A673 (cell line): Measurements from ENCODE around the gene MALT1. TPM values are rescaled to one million over a fixed set of nuclear protein-coding genes. Genes with fewer than 3 reads are reported as not detected.

Experiments
- BruUV-seq: library from RNA; stranded (reverse); fragments of 400-500 nt; replicated peaks from 2 replicates; lab custom pipeline; 2021; lab: Mats Ljungman, UMichigan
- CTCF ChIA-PET: fragments of 300-600 bp; sonication (Branson Sonifier 250); formaldehyde crosslinking; loops from one replicate; lab custom pipeline; 2022; ENCODE audit warnings: antibody characterized with exemption; lab: Charles Lee
- POLR2A ChIA-PET: fragments of 300-600 bp; sonication (Branson Sonifier 250); formaldehyde crosslinking; loops from one replicate; lab custom pipeline; 2022; ENCODE audit warnings: antibody characterized with exemption; ENCODE audit not compliant: low non-redundant PET; lab: Charles Lee
- DNase-seq: peaks from one replicate; pipeline ENCODE4 v3.0.0-alpha.2; 2015; ENCODE audit warnings: low spot score
- H3K27ac ChIP-seq: fragments of 200-600 bp; sonication (generic); 2 replicates; pipeline ENCODE4 v1.5.1; 2016; ENCODE audit warnings: mixed run types, low read depth, mild to moderate bottlenecking, mixed read lengths, antibody characterized with exemption, low read length; ENCODE audit not compliant: poor library complexity, severe bottlenecking
- H3K27me3 ChIP-seq: fragments of 200-600 bp; sonication (generic); replicated peaks from 2 replicates; pipeline ENCODE4 v1.6.1; 2017; ENCODE audit warnings: mixed run types, low read depth, mild to moderate bottlenecking, mixed read lengths, antibody characterized with exemption, low read length; ENCODE audit not compliant: insufficient read depth, poor library complexity
- H3K36me3 ChIP-seq: fragments of 200-600 bp; sonication (generic); 2 replicates; pipeline ENCODE4 v1.6.1; 2016; ENCODE audit warnings: mixed run types, mild to moderate bottlenecking, mixed read lengths, antibody characterized with exemption, low read length; ENCODE audit not compliant: insufficient read depth, poor library complexity, severe bottlenecking
- H3K4me1 ChIP-seq: fragments of 200-600 bp; sonication (generic); 2 replicates; pipeline ENCODE4 v1.6.1; 2017; ENCODE audit warnings: mixed run types, mild to moderate bottlenecking, mixed read lengths, antibody characterized with exemption, low read length; ENCODE audit not compliant: insufficient read depth, poor library complexity, severe bottlenecking
- H3K4me3 ChIP-seq: fragments of 200-600 bp; sonication (generic); 2 replicates; pipeline ENCODE4 v1.5.1; 2016; ENCODE audit warnings: low read depth, mixed run types, mild to moderate bottlenecking, mixed read lengths, low read length; ENCODE audit not compliant: poor library complexity, severe bottlenecking
- H3K9me3 ChIP-seq: fragments of 200-600 bp; sonication (generic); 2 replicates; pipeline ENCODE4 v1.6.1; 2016; ENCODE audit warnings: mixed run types, low read depth, mild to moderate bottlenecking, mixed read lengths, antibody characterized with exemption, low read length; ENCODE audit not compliant: poor library complexity, severe bottlenecking
- EZH2 ChIP-seq: fragments of 200-600 bp; sonication (generic); IDR thresholded peaks from 2 replicates; pipeline ENCODE4 v1.6.1; 2017; ENCODE audit warnings: borderline replicate concordance, low read depth, mild to moderate bottlenecking, mixed read lengths, antibody characterized with exemption, low read length; ENCODE audit not compliant: poor library complexity, severe bottlenecking
- intact Hi-C: fragments of 100-400 bp; cut with micrococcal nuclease; formaldehyde crosslinking; loops from one replicate; pipeline ENCODE4 v1.10.0; 2022; ENCODE audit not compliant: unreplicated experiment
- total RNA-seq: library from RNA; stranded (reverse); gene quantifications from 2 replicates; pipeline ENCODE4 v1.2.3, GENCODE V29; 2021
- TF ChIP-seq, protein P1 (sequence below): fragments of 300-800, 200-600 bp; sonication (generic); conservative IDR thresholded peaks from 2 replicates; pipeline ENCODE4 v1.5.1; 2017; ENCODE audit warnings: low read depth, mild to moderate bottlenecking, antibody characterized with exemption, low read length, moderate library complexity, mixed read lengths

MALT1 gene
- total RNA-seq, 1 experiment from 2014 or later: 23.0 TPM

DNA sequence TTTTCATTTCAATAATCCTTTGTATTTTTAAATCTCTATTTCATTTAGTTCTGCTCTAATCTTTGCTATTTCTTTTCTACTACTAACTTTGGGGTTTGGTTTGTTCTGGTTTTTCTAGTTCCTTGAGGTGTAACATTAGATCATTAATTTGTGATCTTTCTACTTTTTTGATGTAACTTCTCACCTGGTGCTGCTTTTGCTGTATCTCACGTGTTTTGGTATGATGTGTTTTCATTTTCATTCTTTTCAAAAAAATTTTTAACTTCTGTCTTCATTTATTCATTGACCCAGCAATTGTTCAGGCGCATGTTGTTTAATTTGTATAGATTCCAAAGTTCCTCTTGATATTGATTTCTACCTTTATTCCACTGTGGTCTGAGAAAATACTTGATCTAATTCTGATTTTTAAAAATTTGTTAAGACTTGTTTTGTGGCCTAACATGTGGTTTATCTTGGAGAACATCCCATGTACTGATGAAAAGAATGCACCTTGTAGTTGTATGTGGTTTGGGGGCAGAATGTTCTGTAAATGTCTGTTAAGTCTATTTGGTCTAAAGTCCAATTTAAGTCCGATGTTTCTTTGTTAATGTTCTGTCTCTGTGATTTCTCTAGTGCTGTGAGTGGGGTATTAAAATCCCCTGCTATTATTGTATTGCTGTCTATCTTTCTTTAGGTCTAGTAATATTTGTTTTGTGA, 17.3 kb upstream of the MALT1 start:
- ChIA-PET CTCF (no interaction called here), POLR2A (no interaction called here)
- intact Hi-C loops: no loop called here
- no TSS peak for BruUV-seq
- DNase-seq: no peak
- Histone ChIP-seq H3K27ac (no peak overlapping the region), H3K4me3 (no peak overlapping the region), H3K27me3 (no peaks in the 10 kb centered on the region), H3K9me3 (peaks cover 14% of the 10 kb centered on the region), H3K36me3 (no peaks in the 10 kb centered on the region), H3K4me1 (no peaks in the 10 kb centered on the region)
- TF ChIP-seq EZH2: no peak
- TF ChIP-seq, protein P1, sequence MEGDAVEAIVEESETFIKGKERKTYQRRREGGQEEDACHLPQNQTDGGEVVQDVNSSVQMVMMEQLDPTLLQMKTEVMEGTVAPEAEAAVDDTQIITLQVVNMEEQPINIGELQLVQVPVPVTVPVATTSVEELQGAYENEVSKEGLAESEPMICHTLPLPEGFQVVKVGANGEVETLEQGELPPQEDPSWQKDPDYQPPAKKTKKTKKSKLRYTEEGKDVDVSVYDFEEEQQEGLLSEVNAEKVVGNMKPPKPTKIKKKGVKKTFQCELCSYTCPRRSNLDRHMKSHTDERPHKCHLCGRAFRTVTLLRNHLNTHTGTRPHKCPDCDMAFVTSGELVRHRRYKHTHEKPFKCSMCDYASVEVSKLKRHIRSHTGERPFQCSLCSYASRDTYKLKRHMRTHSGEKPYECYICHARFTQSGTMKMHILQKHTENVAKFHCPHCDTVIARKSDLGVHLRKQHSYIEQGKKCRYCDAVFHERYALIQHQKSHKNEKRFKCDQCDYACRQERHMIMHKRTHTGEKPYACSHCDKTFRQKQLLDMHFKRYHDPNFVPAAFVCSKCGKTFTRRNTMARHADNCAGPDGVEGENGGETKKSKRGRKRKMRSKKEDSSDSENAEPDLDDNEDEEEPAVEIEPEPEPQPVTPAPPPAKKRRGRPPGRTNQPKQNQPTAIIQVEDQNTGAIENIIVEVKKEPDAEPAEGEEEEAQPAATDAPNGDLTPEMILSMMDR: no peak

DNA sequence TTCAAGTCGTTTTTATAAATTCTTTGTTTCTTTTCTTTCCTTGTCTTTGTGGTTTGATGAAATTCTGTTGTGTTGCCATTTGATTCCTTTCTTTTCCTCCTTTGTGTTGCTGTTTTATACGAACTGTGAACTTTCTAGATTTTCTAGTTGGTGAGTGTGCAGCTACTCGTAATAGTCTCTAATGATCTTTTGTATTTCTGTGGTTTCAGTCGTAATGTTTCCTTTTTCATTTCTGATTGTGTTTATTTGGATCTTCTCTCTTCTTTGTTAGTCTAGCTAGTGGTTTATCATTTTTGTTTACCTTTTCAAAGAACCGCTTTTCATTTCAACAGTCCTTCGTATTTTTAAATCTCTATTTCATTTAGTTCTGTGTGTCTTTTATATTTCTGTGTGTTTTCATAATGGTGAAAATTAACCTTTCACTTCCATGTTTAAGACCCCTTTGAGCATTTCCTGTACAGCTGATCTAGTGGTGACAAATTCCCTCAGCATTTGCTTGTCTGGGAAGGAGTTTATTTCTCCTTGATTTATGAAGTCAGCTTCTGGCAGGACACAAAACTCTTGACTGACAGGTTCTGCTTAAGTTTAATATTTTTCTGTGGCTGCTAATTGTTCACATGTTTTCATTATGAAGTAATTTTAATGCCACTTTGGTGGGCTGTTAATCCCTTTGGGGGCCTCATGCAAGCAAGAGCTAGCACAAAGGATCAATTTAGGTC, 16.2 kb upstream of the MALT1 start:
- DNase-seq: no peak
- Histone ChIP-seq H3K9me3 (peaks cover 14% of the 10 kb centered on the region), H3K27ac (no peak overlapping the region), H3K36me3 (no peaks in the 10 kb centered on the region), H3K4me3 (no peak overlapping the region), H3K4me1 (no peaks in the 10 kb centered on the region), H3K27me3 (no peaks in the 10 kb centered on the region)
- TF ChIP-seq EZH2: no peak
- TF ChIP-seq, protein P1: no peak
- CTCF ChIA-PET: no interaction called here
- intact Hi-C loops: no loop called here
- POLR2A ChIA-PET: no interaction called here
- BruUV-seq: no TSS peak

DNA sequence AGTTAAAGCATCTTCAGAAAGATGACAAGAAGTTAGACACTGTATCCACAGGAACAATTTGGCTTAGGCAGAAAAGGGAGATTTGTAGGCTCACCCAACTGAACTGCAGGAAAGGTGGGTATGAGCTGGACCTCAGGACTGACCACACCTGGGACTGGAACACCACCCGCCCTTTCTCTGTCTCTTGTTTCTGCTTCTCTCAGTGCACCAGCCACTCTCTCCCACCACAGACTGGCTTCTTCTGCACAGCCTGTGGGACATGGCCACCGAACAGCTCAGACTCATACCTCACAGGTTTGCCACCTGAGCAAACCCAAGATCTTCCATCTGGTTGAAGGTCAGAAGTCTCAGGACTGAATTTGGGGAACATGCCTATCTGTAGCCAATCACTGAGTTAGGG, 14.2 kb upstream of the MALT1 start:
- intact Hi-C loops: no loop called here
- POLR2A ChIA-PET: interaction anchor here (0.6 kb wide), 1 partner anchor 680 kb away, joined by 4 read pairs; no protein-coding TSS in a partner anchor
- Histone ChIP-seq H3K9me3 (peaks cover 14% of the 10 kb centered on the region), H3K36me3 (no peaks in the 10 kb centered on the region), H3K4me1 (no peaks in the 10 kb centered on the region), H3K27me3 (no peaks in the 10 kb centered on the region), H3K4me3 (no peak overlapping the region), H3K27ac (no peak overlapping the region)
- no peak for DNase-seq
- TF ChIP-seq EZH2: no peak
- TF ChIP-seq, protein P1: no peak
- no TSS peak for BruUV-seq
- CTCF ChIA-PET: no interaction called here
